Neural cell (in vitro differentiated cells): ENCODE data around the gene P3R3URF. TPM values are rescaled to one million over a fixed set of nuclear protein-coding genes. Genes with fewer than 3 reads are reported as not detected.

Experiments
- H2AFZ ChIP-seq: fragments of 200-600, 300-800 bp; sonication (generic), shearing (Covaris generic); 2 replicates; pipeline ENCODE4 v1.6.0; 2014; ENCODE audit warnings: low read depth, mild to moderate bottlenecking, antibody characterized with exemption, low read length, moderate library complexity
- H3F3A ChIP-seq: fragments of 200-600 bp; shearing (Covaris generic); 2 replicates; pipeline ENCODE4 v1.6.1; 2016; ENCODE audit warnings: mild to moderate bottlenecking, moderate library complexity, mixed read lengths, antibody characterized with exemption, low read length; ENCODE audit not compliant: insufficient read depth, poor library complexity, severe bottlenecking
- H3K27ac ChIP-seq: fragments of 200-600, 300-800 bp; sonication (generic), shearing (Covaris generic); 2 replicates; pipeline ENCODE4 v1.5.1; 2014; ENCODE audit warnings: mild to moderate bottlenecking, low read length, moderate library complexity
- H3K27me3 ChIP-seq: fragments of 300-800, 200-600 bp; sonication (generic), shearing (Covaris generic); 2 replicates; pipeline ENCODE4 v1.6.0; 2014; ENCODE audit warnings: mild to moderate bottlenecking, low read depth, low read length, moderate library complexity; ENCODE audit not compliant: insufficient read depth
- H3K36me3 ChIP-seq: fragments of 300-800, 200-600 bp; sonication (generic), shearing (Covaris generic); 2 replicates; pipeline ENCODE4 v1.5.1; 2014; ENCODE audit warnings: mild to moderate bottlenecking, antibody characterized with exemption, low read length, moderate library complexity; ENCODE audit not compliant: insufficient read depth
- H3K4me2 ChIP-seq: fragments of 300-800, 200-600 bp; sonication (generic), shearing (Covaris generic); 2 replicates; pipeline ENCODE4 v1.6.0; 2014; ENCODE audit warnings: mild to moderate bottlenecking, low read length
- H3K4me3 ChIP-seq: fragments of 300-800, 200-600 bp; sonication (generic), shearing (Covaris generic); 2 replicates; pipeline ENCODE4 v1.5.1; 2014; ENCODE audit warnings: mild to moderate bottlenecking, low read length, moderate library complexity
- H3K79me2 ChIP-seq: fragments of 200-600 bp; shearing (Covaris generic); replicated peaks from 2 replicates; pipeline ENCODE4 v1.6.0; 2014; ENCODE audit warnings: mild to moderate bottlenecking, low read length, moderate library complexity; ENCODE audit not compliant: insufficient read depth
- H3K9ac ChIP-seq: fragments of 300-800, 200-600 bp; sonication (generic), shearing (Covaris generic); 2 replicates; pipeline ENCODE4 v1.6.1; 2016; ENCODE audit warnings: mild to moderate bottlenecking, low read length, mixed read lengths
- H3K9me2 ChIP-seq: fragments of 200-600 bp; shearing (Covaris generic); 2 replicates; pipeline ENCODE4 v1.6.1; 2016; ENCODE audit warnings: mild to moderate bottlenecking, low read length, mixed read lengths; ENCODE audit not compliant: insufficient read depth
- H3K9me3 ChIP-seq: fragments of 200-600, 300-800 bp; sonication (generic), shearing (Covaris generic); 2 replicates; pipeline ENCODE4 v1.6.1; 2016; ENCODE audit warnings: mild to moderate bottlenecking, mixed run types, low read length, moderate library complexity, mixed read lengths
- H4K20me1 ChIP-seq: fragments of 200-600 bp; shearing (Covaris generic); 2 replicates; pipeline ENCODE4 v1.6.1; 2016; ENCODE audit warnings: mild to moderate bottlenecking, mixed run types; ENCODE audit not compliant: insufficient read depth
- EP300 ChIP-seq: fragments of 450-650 bp; conservative IDR thresholded peaks from 2 replicates; pipeline ENCODE4 v1.6.1; 2014; ENCODE audit warnings: antibody characterized with exemption, mild to moderate bottlenecking, moderate library complexity; ENCODE audit not compliant: poor library complexity, severe bottlenecking
- EZH2 ChIP-seq: fragments of 200-600, 300-800 bp; shearing (Covaris generic), sonication (generic); IDR thresholded peaks from 2 replicates; pipeline ENCODE4 v1.6.1; 2014; ENCODE audit warnings: antibody characterized with exemption, low read length, borderline replicate concordance, mild to moderate bottlenecking; ENCODE audit not compliant: insufficient read depth, poor library complexity, severe bottlenecking
- MXI1 ChIP-seq: fragments of 450-650 bp; conservative IDR thresholded peaks from 2 replicates; pipeline ENCODE4 v1.6.1; 2014; ENCODE audit warnings: antibody characterized with exemption, mild to moderate bottlenecking; ENCODE audit not compliant: poor library complexity, severe bottlenecking
- POLR2AphosphoS5 ChIP-seq: IDR thresholded peaks from 2 replicates; pipeline ENCODE4 v1.6.1; 2012
- RAD21 ChIP-seq: fragments of 450-650 bp; conservative IDR thresholded peaks from 2 replicates; pipeline ENCODE4 v1.6.1; 2014; ENCODE audit warnings: antibody characterized with exemption, mild to moderate bottlenecking, moderate library complexity
- SMC3 ChIP-seq: fragments of 450-650 bp; conservative IDR thresholded peaks from 2 replicates; pipeline ENCODE4 v1.6.1; 2014; ENCODE audit warnings: antibody characterized with exemption, mild to moderate bottlenecking, moderate library complexity; ENCODE audit not compliant: poor library complexity
- TAF1 ChIP-seq: IDR thresholded peaks from 2 replicates; pipeline ENCODE4 v1.6.1; 2012; ENCODE audit warnings: low read depth
- polyA plus RNA-seq: library from polyadenylated mRNA; depleted of rRNA; stranded (reverse); fragments of >200 nt; gene quantifications from 2 replicates; pipeline ENCODE4 v1.2.3, GENCODE V29; 2014
- TF ChIP-seq, protein P1 (sequence below): fragments of 450-650 bp; IDR thresholded peaks from 2 replicates; pipeline ENCODE4 v1.5.1; 2014; ENCODE audit warnings: antibody characterized with exemption, mild to moderate bottlenecking, moderate library complexity; ENCODE audit not compliant: poor library complexity, severe bottlenecking
- TF ChIP-seq, protein P2 (sequence below): IDR thresholded peaks from 2 replicates; pipeline ENCODE4 v1.6.1; 2012; ENCODE audit warnings: borderline replicate concordance

P3R3URF gene
- polyA plus RNA-seq, 1 donor from 2014 or later: not detected

DNA sequence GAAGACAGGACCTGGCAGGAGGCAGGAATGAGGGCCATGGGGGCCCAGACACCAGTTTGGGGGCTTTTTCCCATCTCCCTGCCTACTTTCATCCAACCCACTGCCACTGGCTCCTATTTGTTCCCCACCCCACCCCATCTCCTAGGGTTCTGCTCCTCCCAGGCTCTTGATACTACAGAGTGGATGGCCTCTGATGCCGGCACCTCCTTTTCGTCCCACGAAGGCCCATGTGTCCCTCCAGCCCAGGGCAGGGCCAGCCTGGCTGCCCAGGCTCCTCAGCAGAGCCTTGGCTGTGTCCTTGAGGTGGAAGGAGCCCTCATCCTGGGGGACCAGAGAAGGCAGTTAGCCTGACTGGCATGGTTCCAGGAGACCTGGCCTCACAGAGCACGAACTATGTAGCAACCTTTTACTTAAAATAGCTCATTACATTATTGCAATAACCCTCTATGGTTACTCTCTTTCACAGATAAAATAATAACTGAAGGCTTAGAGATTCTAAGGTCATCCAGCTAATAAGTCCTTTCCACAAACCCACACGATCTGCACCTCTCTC is 18.4 kb upstream of the P3R3URF start:
- H3K9me3 ChIP-seq: no peaks in the 10 kb centered on the region
- H3F3A ChIP-seq: no peaks in the 10 kb centered on the region
- H3K4me3 ChIP-seq: no peak overlapping the region
- H3K9ac ChIP-seq: no peak overlapping the region
- no peaks in the 10 kb centered on the region for H3K36me3 ChIP-seq
- no peaks in the 10 kb centered on the region for H3K27me3 ChIP-seq
- no peak for TF ChIP-seq POLR2AphosphoS5
- TF ChIP-seq TAF1: no peak
- no peak for TF ChIP-seq MXI1
- TF ChIP-seq, protein P1, sequence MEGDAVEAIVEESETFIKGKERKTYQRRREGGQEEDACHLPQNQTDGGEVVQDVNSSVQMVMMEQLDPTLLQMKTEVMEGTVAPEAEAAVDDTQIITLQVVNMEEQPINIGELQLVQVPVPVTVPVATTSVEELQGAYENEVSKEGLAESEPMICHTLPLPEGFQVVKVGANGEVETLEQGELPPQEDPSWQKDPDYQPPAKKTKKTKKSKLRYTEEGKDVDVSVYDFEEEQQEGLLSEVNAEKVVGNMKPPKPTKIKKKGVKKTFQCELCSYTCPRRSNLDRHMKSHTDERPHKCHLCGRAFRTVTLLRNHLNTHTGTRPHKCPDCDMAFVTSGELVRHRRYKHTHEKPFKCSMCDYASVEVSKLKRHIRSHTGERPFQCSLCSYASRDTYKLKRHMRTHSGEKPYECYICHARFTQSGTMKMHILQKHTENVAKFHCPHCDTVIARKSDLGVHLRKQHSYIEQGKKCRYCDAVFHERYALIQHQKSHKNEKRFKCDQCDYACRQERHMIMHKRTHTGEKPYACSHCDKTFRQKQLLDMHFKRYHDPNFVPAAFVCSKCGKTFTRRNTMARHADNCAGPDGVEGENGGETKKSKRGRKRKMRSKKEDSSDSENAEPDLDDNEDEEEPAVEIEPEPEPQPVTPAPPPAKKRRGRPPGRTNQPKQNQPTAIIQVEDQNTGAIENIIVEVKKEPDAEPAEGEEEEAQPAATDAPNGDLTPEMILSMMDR: no peak
- no peak overlapping the region for H2AFZ ChIP-seq
- H3K27ac ChIP-seq: no peak overlapping the region
- H3K9me2 ChIP-seq: no peaks in the 10 kb centered on the region
- H4K20me1 ChIP-seq: no peaks in the 10 kb centered on the region
- H3K4me2 ChIP-seq: no peak overlapping the region
- H3K79me2 ChIP-seq: no peaks in the 10 kb centered on the region

DNA sequence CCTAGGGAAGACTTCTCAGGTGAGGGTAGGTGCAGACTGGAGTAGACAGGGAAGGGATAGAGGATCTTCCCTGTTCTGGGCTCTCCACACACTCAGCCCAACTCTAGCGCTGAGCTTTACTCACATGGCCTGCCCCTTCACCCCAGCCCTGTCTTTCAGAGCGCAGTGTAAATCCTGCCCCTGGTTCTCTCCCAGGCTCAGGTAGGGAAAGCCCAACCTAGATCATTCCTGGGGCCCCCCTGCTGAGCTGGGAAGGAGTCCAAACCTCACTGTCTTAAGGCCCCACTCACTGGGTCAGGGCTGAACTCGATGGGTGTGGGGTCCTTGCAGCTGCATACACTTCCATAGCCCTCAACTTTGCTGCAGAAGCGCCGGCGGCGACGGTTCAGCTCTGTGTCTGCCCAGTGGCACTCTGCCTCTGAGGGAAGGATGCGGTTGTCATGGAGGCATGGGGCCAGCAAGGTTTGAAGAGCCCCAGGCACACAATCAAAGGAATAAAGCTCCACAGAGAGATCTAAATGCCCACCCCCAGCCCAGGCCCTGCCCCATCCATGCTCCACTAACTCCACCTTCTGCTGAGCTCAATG is 17.8 kb upstream of the P3R3URF start:
- H4K20me1 ChIP-seq: no peaks in the 10 kb centered on the region
- H3K36me3 ChIP-seq: no peaks in the 10 kb centered on the region
- no peaks in the 10 kb centered on the region for H3K9me2 ChIP-seq
- H3K4me3 ChIP-seq: no peak overlapping the region
- H3F3A ChIP-seq: no peaks in the 10 kb centered on the region
- H3K9me3 ChIP-seq: no peaks in the 10 kb centered on the region
- H3K27me3 ChIP-seq: no peaks in the 10 kb centered on the region
- H3K79me2 ChIP-seq: no peaks in the 10 kb centered on the region
- no peak overlapping the region for H2AFZ ChIP-seq
- H3K4me2 ChIP-seq: no peak overlapping the region
- no peak for TF ChIP-seq RAD21
- no peak for TF ChIP-seq SMC3
- TF ChIP-seq EP300: no peak
- no peak for TF ChIP-seq EZH2
- no peak for TF ChIP-seq TAF1
- TF ChIP-seq, protein P2, sequence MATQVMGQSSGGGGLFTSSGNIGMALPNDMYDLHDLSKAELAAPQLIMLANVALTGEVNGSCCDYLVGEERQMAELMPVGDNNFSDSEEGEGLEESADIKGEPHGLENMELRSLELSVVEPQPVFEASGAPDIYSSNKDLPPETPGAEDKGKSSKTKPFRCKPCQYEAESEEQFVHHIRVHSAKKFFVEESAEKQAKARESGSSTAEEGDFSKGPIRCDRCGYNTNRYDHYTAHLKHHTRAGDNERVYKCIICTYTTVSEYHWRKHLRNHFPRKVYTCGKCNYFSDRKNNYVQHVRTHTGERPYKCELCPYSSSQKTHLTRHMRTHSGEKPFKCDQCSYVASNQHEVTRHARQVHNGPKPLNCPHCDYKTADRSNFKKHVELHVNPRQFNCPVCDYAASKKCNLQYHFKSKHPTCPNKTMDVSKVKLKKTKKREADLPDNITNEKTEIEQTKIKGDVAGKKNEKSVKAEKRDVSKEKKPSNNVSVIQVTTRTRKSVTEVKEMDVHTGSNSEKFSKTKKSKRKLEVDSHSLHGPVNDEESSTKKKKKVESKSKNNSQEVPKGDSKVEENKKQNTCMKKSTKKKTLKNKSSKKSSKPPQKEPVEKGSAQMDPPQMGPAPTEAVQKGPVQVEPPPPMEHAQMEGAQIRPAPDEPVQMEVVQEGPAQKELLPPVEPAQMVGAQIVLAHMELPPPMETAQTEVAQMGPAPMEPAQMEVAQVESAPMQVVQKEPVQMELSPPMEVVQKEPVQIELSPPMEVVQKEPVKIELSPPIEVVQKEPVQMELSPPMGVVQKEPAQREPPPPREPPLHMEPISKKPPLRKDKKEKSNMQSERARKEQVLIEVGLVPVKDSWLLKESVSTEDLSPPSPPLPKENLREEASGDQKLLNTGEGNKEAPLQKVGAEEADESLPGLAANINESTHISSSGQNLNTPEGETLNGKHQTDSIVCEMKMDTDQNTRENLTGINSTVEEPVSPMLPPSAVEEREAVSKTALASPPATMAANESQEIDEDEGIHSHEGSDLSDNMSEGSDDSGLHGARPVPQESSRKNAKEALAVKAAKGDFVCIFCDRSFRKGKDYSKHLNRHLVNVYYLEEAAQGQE: no peak
- no peak for TF ChIP-seq POLR2AphosphoS5
- TF ChIP-seq, protein P1: no peak
- no peak for TF ChIP-seq MXI1
- H3K27ac ChIP-seq: no peak overlapping the region
- H3K9ac ChIP-seq: no peak overlapping the region
